ENCODE results near the gene MCM3AP. TPM values are rescaled to one million over a fixed set of nuclear protein-coding genes. Genes with fewer than 3 reads are reported as not detected.
A peak's percentile ranks its signal among the peaks of the same experiment; 100 is the strongest.
"Not testable (repeated sequence)": the region's sequence is repeated elsewhere in the genome, so short reads cannot be mapped to it uniquely, and the experiment has no call there.

The MCM3AP gene
- polyA plus RNA-seq, 1 donor, result 103 TPM

DNA sequence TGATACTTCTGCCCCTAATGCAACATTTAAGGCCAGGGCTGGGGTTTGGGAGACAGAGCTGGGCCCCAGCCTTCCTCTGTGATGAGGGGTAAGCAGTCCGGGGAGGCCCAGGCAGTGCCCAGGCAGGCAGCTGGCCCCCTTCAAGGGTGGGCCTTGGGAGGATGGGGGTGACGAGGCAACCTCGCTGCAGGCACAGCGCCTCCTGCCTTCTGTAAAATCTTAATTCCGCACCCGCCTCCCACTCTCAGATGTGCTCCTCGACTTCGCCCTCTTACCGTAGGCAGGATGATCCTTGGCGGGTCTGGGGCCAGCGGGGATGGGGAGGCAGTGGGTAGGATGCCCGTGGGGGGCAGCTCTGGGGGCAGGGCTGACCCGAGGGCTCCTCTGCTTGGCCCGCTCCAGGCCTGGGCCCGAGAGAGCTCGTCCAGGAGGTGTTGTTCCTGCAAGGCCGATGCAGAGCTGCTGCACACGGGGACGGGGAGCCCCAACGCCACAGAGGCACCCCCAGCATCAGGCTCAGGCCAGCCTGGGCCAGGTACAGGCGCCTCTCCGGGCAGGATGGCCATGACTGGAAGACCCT, 29.1 kb upstream of the MCM3AP start:
- DNase-seq, result no peak

GRCh38 chr21:46312949-46313348, 27.5 kb upstream of the MCM3AP start:
- no peak for DNase-seq

DNA sequence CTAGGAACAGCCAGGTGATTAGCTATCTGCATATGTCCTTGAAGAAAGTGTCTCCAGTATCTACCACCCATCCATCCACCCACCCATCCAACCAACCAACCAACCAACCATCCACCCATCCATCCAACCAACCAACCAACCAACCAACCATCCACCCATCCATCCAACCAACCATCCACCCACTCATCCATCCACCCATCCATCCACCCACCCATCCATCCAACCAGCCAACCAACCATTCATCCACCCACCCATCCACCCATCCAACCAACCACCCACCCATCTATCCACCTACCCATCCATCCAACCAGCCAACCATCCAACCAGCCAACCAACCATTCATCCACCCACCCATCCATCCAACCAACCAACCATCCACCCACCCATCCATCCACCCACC, 26.2 kb upstream of the MCM3AP start:
- no peak for DNase-seq

DNA sequence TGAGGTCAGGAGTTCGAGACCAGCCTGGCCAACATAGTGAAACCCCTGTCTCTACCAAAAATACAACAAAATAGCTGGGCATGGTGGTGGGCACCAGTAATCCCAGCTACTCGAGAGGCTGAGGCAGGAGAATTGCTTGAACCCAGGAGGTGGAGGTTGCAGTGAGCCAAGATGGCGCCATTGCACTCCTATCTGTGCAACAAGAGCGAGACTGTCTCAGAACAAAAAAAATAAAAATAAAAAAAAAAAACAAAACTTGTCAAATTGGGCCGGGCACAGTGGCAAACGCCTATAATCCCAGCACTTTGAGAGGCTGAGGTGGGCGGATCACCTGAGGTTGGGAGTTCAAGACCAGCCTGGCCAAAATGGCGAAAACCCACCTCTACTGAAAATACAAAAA, 24.8 kb upstream of the MCM3AP start:
- not testable (repeated sequence) for DNase-seq

- DNase-seq, result no peak
These were observed 23.0 kb upstream of the MCM3AP start for GRCh38 chr21:46308431-46308830.

DNA sequence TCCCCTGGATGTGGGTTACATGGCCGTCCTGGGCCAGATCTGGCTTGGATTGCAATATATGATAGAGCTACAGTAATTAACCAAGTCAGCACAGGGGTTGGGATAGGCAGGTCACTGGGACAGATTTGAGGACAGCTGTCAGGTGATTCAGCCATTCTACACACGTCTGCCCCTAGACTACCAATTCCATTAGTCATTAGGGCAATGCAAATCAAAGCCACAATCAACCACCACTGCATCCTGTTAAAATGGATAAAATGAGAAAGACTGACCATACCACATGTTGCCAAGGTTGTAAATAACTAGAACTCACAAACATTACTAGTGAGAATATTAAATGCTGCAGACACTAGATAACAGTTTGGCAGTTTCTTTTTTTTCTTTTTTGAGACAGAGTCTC, 22.2 kb upstream of the MCM3AP start:
- DNase-seq, result no peak

DNA sequence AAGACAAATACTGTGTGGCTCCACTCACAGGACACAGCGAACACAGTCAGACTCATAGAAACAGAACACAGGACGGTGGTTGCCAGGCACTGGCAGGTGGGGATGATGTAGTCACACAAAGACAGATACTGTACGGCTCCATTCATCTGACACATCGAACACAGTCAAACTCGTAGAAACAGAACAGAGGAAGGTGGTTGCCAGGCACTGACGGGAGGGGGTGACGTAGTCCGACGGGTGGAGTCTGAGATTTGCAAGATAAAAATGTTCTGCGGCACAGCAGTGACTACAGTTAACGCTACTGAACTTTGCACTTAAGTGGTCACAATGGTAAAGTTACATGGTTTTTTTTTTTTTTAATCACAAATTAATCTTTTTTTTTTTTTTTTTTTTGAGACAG, 19.5 kb upstream of the MCM3AP start:
- no peak for DNase-seq

DNA sequence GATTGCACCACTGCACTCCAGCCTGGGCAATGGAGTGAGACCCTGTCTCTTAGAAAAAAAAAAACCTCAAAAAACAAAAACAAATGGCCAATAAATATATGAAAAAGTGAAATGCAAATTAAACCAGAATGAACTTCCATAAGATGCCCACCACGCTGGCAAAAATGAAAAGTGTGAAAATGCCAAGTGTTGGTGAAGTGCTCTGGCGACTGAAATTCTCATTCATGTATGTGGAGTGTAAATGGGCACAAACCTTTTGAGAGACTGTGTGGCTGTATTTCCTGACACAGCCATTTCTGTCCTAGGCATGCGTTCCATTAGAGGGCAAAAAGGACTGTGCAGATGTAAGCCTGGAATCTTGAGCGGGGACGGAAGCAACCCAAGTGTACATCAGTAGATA, 19.0 kb upstream of the MCM3AP start:
- DNase-seq, result no peak

- DNase-seq, result no peak
These were observed 16.3 kb upstream of the MCM3AP start for GRCh38 chr21:46301759-46302158.

GRCh38 chr21:46299167-46299566, 13.8 kb upstream of the MCM3AP start:
- no peak for DNase-seq

- DNase-seq, result peak; percentile 33
These were observed 12.2 kb upstream of the MCM3AP start for GRCh38 chr21:46297338-46298271.

DNA sequence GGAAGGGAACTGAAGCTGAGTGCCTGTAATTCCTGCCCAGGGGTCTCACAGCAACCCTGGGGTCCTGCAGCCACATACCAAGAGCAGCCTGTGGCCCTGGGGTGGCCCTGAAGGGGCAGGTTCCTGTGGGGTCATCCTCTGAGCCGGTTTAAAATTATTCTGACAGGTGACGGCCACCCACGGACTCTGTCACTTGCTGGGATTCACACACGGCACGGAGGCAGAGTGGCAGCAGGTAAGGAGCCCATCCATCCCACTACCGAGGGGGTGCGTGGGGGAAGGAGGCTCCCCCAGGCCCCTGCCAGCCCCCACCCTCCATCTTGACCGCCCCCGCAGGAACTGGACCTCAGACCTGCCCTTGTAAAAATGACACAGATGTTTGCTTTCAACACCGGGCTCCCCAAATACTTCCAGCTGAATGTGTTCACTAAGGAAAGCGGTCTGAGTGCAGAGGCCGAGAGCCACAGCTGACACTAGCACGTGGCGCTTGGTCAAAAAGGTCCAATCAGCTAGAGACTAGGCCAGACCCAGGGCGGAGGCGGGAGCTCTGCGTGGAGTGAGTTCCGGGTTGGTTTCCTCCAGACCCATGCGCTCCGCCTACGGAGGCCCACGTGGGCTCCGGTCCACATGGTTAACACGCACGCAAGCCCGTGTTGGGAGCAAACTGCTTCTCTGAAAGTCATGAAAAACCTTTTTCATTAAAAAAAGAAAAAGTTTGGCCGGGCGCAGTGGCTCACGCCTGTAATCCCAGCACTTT, 10.8 kb upstream of the MCM3AP start:
- DNase-seq, result peak; percentile 74

DNA sequence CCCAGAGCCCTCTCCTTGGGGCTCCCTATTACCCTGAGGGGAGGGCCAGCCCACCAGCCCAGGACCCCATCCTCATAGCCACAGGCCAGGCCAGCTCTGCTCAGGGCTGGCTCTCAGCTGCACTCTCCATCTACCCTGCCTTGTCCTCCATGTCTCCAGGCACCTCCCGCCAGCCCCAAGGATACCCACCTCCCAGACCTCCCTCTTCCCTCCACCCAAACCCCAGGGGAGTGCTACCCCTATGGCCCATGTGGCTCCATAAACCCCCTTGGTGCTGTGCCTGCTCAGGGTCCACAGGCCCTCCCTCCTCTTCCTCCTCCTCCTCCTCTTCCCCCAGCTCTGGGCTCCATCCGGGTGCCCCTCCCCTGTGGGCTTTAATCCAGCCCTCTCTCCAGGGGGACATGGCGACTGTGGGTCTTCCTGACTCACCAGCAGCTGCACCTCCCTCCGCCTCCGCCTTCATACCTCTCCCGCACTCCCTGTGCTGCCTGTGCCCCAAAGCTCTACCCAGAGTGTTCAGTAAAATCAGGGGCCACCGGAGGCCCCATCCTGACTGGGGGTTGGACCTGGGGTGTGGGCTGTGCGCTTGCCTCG, 9.9 kb upstream of the MCM3AP start:
- DNase-seq, result no peak

DNA sequence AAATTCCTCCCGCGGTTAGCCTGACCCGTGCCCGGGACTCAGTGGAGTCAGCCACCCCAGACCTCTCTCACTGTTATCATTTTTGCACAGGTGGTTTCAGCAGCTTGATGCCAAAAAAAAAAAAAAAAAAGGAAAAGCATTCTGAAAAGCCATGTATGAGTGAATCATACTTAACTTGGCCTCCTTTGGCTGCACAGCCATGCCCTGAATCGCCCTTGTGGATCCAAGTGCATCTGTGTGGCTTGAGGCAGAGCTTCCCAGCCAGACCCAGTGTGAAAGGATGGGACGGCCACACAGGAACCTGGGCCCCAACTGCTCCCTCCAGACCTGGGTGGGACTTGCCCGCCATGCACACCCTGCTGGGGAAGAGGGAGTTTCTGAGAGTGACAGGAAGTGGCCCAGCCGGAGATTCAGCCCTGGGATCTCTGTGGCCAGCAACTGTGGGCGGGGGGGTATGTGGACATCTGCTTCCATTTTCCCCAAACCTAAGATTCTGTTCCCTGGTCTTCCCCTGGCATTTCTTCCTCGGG, 9.3 kb upstream of the MCM3AP start:
- DNase-seq, result no peak

DNA sequence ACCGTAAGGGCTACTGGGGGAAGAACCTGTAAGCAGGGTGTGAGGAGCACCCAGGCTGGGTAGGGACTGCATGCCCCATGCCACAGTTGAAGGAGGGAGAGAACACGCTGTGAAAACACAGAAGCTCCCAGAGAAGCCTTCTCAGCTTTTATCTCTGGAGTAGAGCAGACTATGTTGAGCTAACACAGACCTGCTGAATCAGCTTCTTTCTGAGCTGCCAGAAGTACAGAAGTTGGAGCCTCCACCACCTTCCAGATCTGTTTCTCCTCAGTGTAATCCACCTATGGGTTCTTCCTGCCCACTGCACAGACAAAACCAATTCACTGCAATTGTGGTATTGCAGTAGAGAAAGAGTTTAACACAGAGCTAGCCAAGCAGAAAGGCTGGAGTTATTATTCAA, 6.2 kb upstream of the MCM3AP start:
- DNase-seq, result no peak

GRCh38 chr21:46289655-46290179, 4.3 kb upstream of the MCM3AP start:
- no peak for DNase-seq

DNA sequence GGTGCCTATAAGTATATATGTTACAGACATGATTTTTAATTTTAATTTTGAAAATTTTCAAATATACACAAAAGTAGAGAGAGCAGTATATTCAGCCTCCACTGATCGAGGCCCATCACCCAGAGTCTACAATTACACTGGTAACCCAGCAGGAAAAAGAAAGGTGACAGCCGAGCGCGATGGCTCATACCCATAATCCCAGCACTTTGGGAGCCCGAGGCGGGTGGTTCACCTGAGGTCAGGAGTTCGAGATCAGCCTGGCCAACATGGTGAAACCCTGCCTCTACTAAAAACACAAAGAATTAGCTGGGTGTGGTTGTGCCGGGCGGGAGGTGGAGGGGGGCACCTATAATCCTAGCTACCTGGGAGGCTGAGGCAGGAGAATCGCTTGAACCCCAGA, 2.1 kb upstream of the MCM3AP start:
- no peak for DNase-seq

GRCh38 chr21:46286648-46287002, 1.2 kb upstream of the MCM3AP start:
- no peak for DNase-seq

GRCh38 chr21:46285761-46286647, 593 bp upstream of the MCM3AP start, which contains the start of gene YBEY:
Gene YBEY (plus strand): TSS chr21:46286342. CDS start chr21:46286914, 572 bp downstream.
- DNase-seq, result peak; percentile 89

DNA sequence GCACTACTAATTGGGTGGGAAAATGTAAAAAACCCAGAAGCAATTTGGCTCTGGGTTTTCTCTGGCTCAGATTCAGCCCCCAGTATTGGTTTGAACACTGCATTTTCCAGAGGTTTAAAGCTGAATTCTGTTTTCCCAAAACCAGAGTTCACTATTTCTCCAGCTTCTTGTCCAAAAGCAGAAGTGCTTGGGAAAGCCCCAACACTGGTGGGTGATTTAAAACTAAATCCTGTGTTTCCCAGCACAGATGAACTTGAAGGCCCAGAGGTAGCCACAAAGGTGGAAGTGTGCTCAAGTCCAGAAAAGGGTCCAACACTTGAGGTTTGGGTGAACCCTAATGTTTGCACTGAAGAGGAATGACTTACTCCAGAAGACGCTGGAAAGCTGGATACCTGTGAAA, 678 bp downstream of the MCM3AP start:
- no peak for DNase-seq

- no peak for DNase-seq
These were observed 1.2 kb downstream of the MCM3AP start for GRCh38 chr21:46284077-46284644.
